ENCODE results near the gene ME1. TPM values are rescaled to one million over a fixed set of nuclear protein-coding genes. Genes with fewer than 3 reads are reported as not detected.

Gene ME1
- total and polyA plus RNA-seq, 9 of the 15 experiments (the other 6 are each of a cell fraction or from before 2014, with no cell fraction given): 3.2 to 10.4 (median 5.5) TPM

GRCh38 chr6:83365931-83366330 lies 64.9 kb downstream of the ME1 start:
- WGBS (ENCODE audit: insufficient coverage, low coverage, missing lambda C conversion rate): 63% methylated on average over 1 of the region's 1 CpG
- intact Hi-C loops (cut with micrococcal nuclease) (no loop called here), in situ Hi-C loops (cut with MboI) (no loop called here)
- ATAC-seq: no peak
- H3K9me3 ChIP-seq (replicated peaks; ENCODE audit: control insufficient read depth, insufficient read depth, low read depth, low read length): no peaks in the 10 kb centered on the region
- H3K4me1 ChIP-seq (replicated peaks in 1 of 2; ENCODE audit: control insufficient read depth in 2 of 2, insufficient read depth in 2 of 2, low read length in 2 of 2): no peaks in the 10 kb centered on the region
- POLR2A ChIA-PET: interaction anchor here (1.0 kb wide), 1 partner anchor 11 kb away, joined by 3 read pairs; no protein-coding TSS in a partner anchor
- CTCF ChIA-PET (ENCODE audit: low intra/inter-chr PET ratio): no interaction called here
- H3K27ac ChIP-seq (ENCODE audit: extremely low read depth, low read depth, low read length): no peak overlapping the region
- TF ChIP-seq ARID3B (CRISPR knock-in tag; IDR thresholded peaks at IDR 0.05; ENCODE audit: borderline replicate concordance) (no peak), ZSCAN32 (CRISPR knock-in tag; IDR thresholded peaks at IDR 0.05) (no peak), SIX5 (IDR thresholded peaks at IDR 0.05; ENCODE audit: borderline replicate concordance in 1 of 2, insufficient read depth in 1 of 2, low read depth in 1 of 2, low read length in 2 of 2) (no peak), MCM2 (IDR thresholded peaks at IDR 0.05; ENCODE audit: low read depth) (no peak), ZHX1 (conservative IDR thresholded peaks at IDR 0.05; ENCODE audit: low read length) (no peak), SOX6 (IDR thresholded peaks at IDR 0.05) (no peak), FOXJ2 (tag; IDR thresholded peaks at IDR 0.05) (no peak), FUS (optimal IDR thresholded peaks at IDR 0.05; ENCODE audit: low read depth, low read length) (no peak), ZBTB7A (IDR thresholded peaks at IDR 0.05; ENCODE audit: borderline replicate concordance, control insufficient read depth, low read depth, low read length) (no peak), WHSC1 (IDR thresholded peaks at IDR 0.05; ENCODE audit: low read length) (no peak), ELK1 (CRISPR knock-in tag; IDR thresholded peaks at IDR 0.05) (no peak), BMI1 (IDR thresholded peaks at IDR 0.05; ENCODE audit: low read length) (no peak), MECOM (CRISPR knock-in tag; IDR thresholded peaks at IDR 0.05) (no peak), SRSF1 (IDR thresholded peaks at IDR 0.05; ENCODE audit: low read depth, low read length) (no peak), RHOXF2B (CRISPR knock-in tag; conservative IDR thresholded peaks at IDR 0.05) (no peak), CC2D1A (IDR thresholded peaks at IDR 0.05) (no peak), CTBP1 (IDR thresholded peaks at IDR 0.05; ENCODE audit: borderline replicate concordance) (no peak), MED1 (CRISPR knock-in tag; IDR thresholded peaks at IDR 0.05; ENCODE audit: borderline replicate concordance) (no peak), KAT7 (CRISPR knock-in tag; IDR thresholded peaks at IDR 0.05; ENCODE audit: borderline replicate concordance) (no peak)
- DNase-seq (ENCODE audit: extremely low read depth in 1 of 4, low spot score in 3 of 4): no peak
- H3K9ac ChIP-seq (ENCODE audit: insufficient read depth in 1 of 2, low read depth in 2 of 2, low read length in 2 of 2): no peak overlapping the region
- no peak for FAIRE-seq
- no peak overlapping the region for H2AFZ ChIP-seq (ENCODE audit: low read depth, low read length)
- H3K36me3 ChIP-seq (ENCODE audit: control insufficient read depth, insufficient read depth, low read length): no peaks in the 10 kb centered on the region
- H3K27me3 ChIP-seq (ENCODE audit: control insufficient read depth in 2 of 2, insufficient read depth in 2 of 2, low read length in 2 of 2): no peaks in the 10 kb centered on the region
- H3K4me2 ChIP-seq (ENCODE audit: insufficient read depth, low read length): no peak overlapping the region
- no peaks in the 10 kb centered on the region for H3K79me2 ChIP-seq (ENCODE audit: control insufficient read depth, insufficient read depth, low read length)
- no TSS peak for BruUV-seq (replicated peaks)
- H3K4me3 ChIP-seq: no peak overlapping the region
- no peaks in the 10 kb centered on the region for H4K20me1 ChIP-seq (replicated peaks; ENCODE audit: control insufficient read depth, insufficient read depth, low read length)
- H3K9me1 ChIP-seq (ENCODE audit: control insufficient read depth, insufficient read depth, low read length): no peaks in the 10 kb centered on the region

Measured in K562 (cell line).